Body of pancreas (tissue), 4 donors: ENCODE results near the gene KIF18B.

Experiments
- POLR2A ChIP-seq, 3 donors: fragments of 450-650 bp; IDR thresholded peaks; one replicate each; pipeline ENCODE4 v1.6.1; 2016; ENCODE audit warnings: antibody characterized with exemption in 3 of 3, mild to moderate bottlenecking in 2 of 3
- TF ChIP-seq, protein P1 (sequence below), 7 experiments: fragments of 450-650 bp in 4 of 7; fragments of 200-600 bp in 3 of 7; sonication (generic) in 3 of 7; IDR thresholded peaks; one replicate each; pipeline ENCODE4 v1.5.1; 2016 to 2019; ENCODE audit warnings: antibody characterized with exemption in 7 of 7

DNA sequence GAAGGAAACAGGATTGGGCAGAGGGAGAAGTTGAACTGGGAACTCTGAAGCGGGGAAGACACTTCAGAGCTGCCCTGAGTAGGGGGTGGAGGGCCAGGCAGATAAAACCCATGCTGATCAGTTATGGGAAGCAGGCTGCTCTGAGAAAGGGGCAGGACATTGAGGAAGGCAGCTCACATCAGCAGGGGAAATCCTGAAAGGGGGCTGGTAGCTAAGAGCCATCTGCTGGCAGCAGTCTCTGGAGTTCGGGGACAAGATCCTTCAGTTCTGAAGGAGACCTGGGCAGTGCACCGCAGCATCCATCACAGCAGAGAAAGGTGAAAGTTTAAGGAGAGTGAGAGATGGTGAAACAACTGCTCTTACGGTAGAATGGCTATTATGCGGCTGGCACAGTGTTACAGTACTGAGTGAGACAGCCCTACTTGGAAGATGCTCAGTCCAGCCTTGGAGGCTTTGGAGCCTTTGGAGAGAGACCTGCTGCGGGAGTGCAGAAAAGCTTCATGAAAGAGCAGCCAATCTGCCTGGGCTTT is 5.4 kb upstream of the KIF18B start:
- TF ChIP-seq, protein P1, sequence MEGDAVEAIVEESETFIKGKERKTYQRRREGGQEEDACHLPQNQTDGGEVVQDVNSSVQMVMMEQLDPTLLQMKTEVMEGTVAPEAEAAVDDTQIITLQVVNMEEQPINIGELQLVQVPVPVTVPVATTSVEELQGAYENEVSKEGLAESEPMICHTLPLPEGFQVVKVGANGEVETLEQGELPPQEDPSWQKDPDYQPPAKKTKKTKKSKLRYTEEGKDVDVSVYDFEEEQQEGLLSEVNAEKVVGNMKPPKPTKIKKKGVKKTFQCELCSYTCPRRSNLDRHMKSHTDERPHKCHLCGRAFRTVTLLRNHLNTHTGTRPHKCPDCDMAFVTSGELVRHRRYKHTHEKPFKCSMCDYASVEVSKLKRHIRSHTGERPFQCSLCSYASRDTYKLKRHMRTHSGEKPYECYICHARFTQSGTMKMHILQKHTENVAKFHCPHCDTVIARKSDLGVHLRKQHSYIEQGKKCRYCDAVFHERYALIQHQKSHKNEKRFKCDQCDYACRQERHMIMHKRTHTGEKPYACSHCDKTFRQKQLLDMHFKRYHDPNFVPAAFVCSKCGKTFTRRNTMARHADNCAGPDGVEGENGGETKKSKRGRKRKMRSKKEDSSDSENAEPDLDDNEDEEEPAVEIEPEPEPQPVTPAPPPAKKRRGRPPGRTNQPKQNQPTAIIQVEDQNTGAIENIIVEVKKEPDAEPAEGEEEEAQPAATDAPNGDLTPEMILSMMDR (IDR thresholded peaks at IDR 0.05), result no peak
- no peak for TF ChIP-seq POLR2A (IDR thresholded peaks at IDR 0.05)
